ENCODE data around the gene TMEM255B.
"Not testable (repeated sequence)": the region's sequence is repeated elsewhere in the genome, so short reads cannot be mapped to it uniquely, and the experiment has no call there.

Gene TMEM255B

DNA sequence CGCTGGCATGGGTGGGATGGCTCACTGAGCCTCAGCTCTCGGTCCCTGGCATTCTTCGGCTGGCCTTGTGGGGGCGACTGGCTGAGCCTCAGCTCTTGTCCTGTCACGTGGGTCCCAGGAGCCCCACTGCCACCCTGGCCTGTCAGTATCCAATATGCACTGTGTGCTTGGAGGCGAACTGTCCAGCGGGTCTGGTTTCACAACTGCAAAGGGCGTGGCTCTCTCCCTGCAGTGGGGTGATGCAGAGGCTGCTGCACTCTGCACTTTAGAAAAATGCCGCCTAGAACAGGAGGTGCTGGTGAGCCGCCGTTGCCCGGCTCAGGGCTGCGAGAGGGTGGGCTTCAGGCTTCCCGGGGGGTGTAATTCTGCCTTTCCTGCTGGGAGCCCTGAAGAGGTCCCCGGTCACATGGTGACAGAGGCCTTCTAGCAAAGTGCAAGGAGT lies 17.0 kb upstream of the TMEM255B start:
- DNase-seq, result peak; percentile 43
- H3K27me3 Mint-ChIP-seq, result peaks cover 45% of the 10 kb centered on the region
- H3K27ac Mint-ChIP-seq, result no peak overlapping the region
- no peaks in the 10 kb centered on the region for H3K9me3 Mint-ChIP-seq
- H3K4me3 Mint-ChIP-seq, result no peak overlapping the region
- H3K4me1 Mint-ChIP-seq (ENCODE audit: low read depth), result peaks cover 21% of the 10 kb centered on the region
- H3K36me3 Mint-ChIP-seq (ENCODE audit: low read depth), result no peaks in the 10 kb centered on the region

DNA sequence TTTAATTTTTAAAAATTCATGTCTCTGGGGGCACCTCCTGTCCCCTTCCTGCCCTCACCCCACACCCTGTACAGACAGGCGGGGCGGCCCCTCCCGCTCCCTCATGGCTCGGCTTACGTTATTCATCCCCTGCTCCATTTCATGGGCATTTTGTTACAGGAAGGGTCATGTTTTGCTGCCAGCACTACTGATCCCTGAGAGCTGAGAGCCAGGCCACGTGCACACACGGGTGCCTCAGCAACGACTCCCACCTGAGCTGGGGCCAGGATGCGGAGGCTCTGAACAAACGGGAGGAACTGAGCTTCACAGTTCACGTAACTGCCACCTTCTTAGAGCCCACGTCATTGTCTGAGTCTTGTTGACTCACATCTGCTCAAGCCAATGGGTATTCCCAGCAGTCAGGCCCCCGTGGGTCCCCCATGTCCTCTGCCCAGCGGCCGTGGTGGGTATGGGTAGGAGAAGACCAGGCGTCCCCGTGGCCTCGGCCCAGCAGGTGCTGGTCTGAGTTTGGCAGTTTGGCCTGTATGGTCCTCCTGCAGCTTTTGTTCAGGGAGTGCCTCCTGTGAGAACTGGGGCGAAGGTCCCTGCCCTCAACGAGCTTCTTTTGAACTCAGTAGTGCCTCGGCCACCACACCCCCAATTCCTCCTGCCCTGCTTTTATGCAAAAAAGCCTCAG lies 16.4 kb upstream of the TMEM255B start:
- Mint-ChIP-seq H3K27ac (no peak overlapping the region), H3K36me3 (ENCODE audit: low read depth) (no peaks in the 10 kb centered on the region), H3K4me3 (peak overlapping the region; percentile 25), H3K4me1 (ENCODE audit: low read depth) (peaks cover 21% of the 10 kb centered on the region), H3K27me3 (peaks cover 45% of the 10 kb centered on the region), H3K9me3 (no peaks in the 10 kb centered on the region)
- DNase-seq, result no peak

DNA sequence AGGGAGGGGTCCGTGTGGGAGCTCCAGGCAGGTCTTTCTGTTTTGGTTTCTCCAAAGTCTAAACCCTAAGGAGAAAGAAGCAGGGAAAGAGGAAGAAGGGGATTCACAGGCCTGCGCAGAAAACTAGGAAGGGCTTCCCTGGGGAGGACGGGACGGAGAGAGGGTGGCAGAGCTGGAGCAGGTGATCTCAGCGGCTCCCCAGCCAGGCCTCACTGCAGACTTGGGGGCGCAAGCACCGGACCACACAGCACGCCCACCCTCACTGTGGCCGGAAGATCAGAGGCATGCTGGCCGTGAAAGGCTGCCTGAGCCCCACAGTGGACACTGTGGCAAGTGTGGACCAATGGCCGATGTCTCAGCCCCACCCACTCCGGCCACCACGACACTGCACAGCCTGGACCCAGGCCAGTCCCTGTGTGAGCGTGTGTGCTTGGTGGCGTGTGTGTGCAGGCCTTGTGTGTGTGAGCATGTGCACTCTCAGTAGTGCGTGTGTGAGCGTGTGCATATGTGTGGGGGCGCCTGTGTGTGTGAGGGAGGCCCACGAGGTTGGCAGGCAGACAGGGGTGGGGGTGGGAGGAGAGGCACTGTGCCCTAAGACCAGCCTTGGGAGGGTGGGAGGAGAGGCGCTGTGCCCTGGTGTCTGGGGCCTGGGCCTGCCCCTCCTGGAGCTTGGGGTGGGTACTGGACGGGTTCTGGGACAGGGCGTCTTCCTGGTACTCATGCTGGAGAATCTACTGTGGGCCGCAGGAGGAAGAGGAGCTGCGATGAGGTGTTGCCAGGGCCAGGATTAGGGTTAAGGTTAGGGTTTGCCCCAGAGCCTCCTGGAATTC lies 15.4 kb upstream of the TMEM255B start:
- no peak overlapping the region for H3K4me3 Mint-ChIP-seq
- H3K27ac Mint-ChIP-seq, result no peak overlapping the region
- H3K36me3 Mint-ChIP-seq (ENCODE audit: low read depth), result no peaks in the 10 kb centered on the region
- H3K9me3 Mint-ChIP-seq, result no peaks in the 10 kb centered on the region
- H3K4me1 Mint-ChIP-seq (ENCODE audit: low read depth), result peaks cover 21% of the 10 kb centered on the region
- no peak for DNase-seq
- peaks cover 45% of the 10 kb centered on the region for H3K27me3 Mint-ChIP-seq

DNA sequence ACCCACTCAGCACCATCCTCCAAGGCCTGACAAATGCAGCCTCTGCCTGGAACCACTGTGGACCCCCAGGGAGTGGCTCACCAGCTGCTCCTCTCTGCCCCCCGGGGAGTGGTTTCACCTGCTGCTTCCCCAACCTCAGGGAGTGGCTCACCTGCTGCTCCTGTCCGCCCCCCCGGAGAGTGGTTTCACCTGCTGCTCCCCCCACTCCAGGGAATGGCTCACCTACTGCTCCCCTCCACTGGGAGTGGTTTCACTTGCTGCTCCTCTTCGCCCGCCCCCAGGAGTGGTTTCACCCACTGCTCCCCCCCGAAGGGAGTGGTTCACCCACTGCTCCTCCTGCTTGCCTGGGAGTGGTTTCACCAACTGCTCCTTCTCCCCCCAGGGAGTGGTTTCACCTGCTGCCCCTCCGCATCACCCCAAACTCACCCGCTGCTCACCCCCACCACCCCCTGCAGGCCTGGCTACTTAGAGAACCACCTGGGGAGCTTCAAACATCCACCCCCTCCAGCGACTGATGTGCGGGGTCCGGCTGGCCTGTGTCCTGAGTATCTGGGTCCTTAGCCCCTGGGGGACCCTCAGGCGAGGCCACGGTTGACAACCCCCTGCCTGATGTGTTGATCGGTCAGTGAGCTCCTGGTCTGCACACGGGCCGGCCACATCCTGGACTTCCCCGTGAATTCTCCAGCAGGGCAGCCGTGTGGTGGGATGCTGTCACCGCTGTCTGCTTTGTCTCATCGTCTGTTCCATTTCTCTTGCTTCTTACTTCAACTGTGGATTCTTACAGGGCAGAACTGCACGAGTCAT lies 14.6 kb upstream of the TMEM255B start:
- Mint-ChIP-seq H3K27ac (no peak overlapping the region), H3K9me3 (no peaks in the 10 kb centered on the region), H3K27me3 (peaks cover 45% of the 10 kb centered on the region), H3K4me1 (ENCODE audit: low read depth) (peaks cover 21% of the 10 kb centered on the region), H3K4me3 (no peak overlapping the region), H3K36me3 (ENCODE audit: low read depth) (no peaks in the 10 kb centered on the region)
- no peak for DNase-seq

DNA sequence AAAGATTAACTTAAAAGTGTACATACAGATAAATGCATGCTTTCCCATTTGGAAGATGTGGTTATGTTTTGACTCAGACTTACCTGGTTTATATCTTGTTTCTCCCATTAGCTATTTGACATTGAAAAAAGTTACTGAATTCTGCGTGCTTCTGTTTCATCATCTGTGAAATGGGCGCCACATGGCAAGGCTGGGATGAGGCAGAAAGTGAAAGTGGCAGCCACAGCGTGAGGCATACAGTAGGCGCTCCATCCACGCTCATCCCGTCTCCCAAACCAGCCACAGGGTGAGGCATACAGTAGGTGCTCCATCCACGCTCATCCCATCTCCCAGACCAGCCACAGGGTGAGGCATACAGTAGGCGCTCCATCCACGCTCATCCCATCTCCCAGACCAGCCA lies 14.0 kb upstream of the TMEM255B start:
- no peaks in the 10 kb centered on the region for H3K36me3 Mint-ChIP-seq (ENCODE audit: low read depth)
- DNase-seq, result no peak
- peaks cover 38% of the 10 kb centered on the region for H3K27me3 Mint-ChIP-seq

DNA sequence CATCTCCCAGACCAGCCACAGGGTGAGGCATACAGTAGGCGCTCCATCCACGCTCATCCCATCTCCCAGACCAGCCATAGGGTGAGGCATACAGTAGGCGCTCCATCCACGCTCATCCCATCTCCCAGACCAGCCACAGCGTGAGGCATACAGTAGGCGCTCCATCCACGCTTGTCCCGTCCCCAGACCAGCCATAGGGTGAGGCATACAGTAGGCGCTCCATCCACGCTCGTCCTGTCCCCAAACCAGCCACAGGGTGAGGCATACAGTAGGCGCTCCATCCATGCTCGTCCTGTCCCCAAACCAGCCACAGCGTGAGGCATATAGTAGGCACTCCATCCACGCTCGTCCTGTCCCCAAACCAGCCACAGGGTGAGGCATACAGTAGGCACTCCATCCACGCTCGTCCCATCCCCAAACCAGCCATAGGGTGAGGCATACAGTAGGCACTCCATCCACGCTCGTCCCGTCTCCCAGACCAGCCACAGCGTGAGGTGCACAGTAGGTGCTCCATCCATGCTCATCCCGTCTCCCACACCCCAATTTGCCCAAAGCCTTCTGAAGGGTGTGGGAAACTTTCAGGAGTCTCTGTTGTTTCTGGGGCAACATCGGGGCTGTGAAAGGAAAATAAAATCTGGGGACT lies 13.4 kb upstream of the TMEM255B start:
- H3K27me3 Mint-ChIP-seq, result peaks cover 33% of the 10 kb centered on the region
- H3K4me3 Mint-ChIP-seq, DNase-seq: not testable (repeated sequence)

More for the DNA sequence above, 14.0 kb upstream of the TMEM255B start:
- Mint-ChIP-seq H3K4me3 (no peak overlapping the region), H3K27ac (no peak overlapping the region), H3K4me1 (ENCODE audit: low read depth) (peaks cover 21% of the 10 kb centered on the region), H3K9me3 (no peaks in the 10 kb centered on the region)

DNA sequence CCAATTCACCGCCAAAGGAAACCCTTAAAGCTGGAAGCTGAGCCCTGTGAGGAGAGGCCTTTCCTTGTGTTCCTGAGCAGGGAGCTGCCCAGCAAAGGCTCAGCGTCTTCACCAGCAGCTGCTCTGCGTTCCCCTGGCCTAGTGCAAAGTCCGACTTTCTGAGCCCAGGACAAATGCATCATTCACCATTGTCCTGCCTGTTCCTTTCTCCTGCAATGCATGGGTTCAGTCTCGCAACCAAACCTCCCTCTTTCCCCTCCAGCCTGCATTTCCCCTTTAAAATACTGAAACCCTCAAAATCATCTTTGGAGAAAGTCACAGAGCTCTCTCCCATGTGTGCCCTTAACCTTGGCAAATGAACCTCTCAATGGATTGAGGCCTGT lies 12.9 kb upstream of the TMEM255B start:
- no peak for DNase-seq
- Mint-ChIP-seq H3K27ac (no peak overlapping the region), H3K27me3 (peaks cover 27% of the 10 kb centered on the region), H3K4me3 (no peak overlapping the region), H3K9me3 (peaks cover 7% of the 10 kb centered on the region), H3K36me3 (ENCODE audit: low read depth) (no peaks in the 10 kb centered on the region), H3K4me1 (ENCODE audit: low read depth) (peaks cover 15% of the 10 kb centered on the region)

More for the DNA sequence above, 13.4 kb upstream of the TMEM255B start:
- not testable (repeated sequence) for H3K27ac Mint-ChIP-seq; H3K36me3 Mint-ChIP-seq (ENCODE audit: low read depth); H3K9me3 Mint-ChIP-seq
- H3K4me1 Mint-ChIP-seq (ENCODE audit: low read depth), result peaks cover 20% of the 10 kb centered on the region

DNA sequence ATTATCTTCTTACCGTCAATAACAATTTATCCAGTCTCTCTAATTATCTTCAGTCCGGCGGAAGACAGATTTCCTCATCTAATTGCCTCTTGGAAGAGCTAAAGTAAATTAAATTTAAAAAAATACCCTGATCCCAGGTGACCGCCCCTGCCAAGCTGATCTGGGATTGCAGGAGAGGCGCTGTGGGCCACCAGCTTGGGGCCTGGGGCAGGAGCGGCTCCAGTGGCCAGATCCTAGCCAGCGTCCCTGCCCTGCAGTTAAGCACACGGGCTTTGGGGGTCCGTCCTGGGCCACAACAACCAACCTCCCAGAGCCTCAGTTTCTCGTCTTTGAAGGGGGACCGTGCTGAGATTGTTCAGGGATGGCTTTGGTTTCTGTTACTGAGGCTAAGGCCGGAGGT lies 12.4 kb upstream of the TMEM255B start:
- no peak for DNase-seq
- H3K4me3 Mint-ChIP-seq, result no peak overlapping the region
- H3K27ac Mint-ChIP-seq, result no peak overlapping the region
- H3K9me3 Mint-ChIP-seq, result peaks cover 9% of the 10 kb centered on the region
- peaks cover 9% of the 10 kb centered on the region for H3K4me1 Mint-ChIP-seq (ENCODE audit: low read depth)
- peaks cover 23% of the 10 kb centered on the region for H3K27me3 Mint-ChIP-seq
- no peaks in the 10 kb centered on the region for H3K36me3 Mint-ChIP-seq (ENCODE audit: low read depth)

DNA sequence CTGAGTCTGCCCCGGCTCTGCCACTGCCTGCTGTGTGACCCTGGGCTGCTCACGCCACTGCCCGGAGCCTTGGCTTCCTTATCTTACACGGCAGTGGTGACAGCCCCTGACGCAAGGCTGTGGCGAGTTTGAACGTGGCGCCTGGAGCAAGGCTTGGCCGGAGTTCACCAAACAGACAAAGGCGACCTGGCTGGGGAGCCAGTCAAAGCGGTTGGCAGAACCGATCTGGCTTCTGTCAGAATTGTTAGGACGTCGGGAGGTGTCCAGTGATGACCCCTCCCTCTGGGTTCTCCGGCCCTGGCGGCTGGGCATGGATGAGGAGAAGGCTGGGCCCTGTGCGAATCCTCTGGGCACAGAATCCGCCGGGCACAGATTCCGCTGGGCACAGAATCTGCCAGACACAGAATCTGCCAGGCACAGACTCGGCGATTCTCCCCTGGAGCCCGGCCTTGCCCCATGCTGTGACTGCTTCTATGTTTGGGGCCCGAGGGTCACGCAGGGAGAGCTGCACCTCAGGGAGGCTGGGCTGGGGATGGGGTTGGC lies 11.7 kb upstream of the TMEM255B start:
- Mint-ChIP-seq H3K4me3 (no peak overlapping the region), H3K27ac (no peak overlapping the region), H3K4me1 (ENCODE audit: low read depth) (peaks cover 3% of the 10 kb centered on the region), H3K36me3 (ENCODE audit: low read depth) (no peaks in the 10 kb centered on the region), H3K9me3 (peaks cover 9% of the 10 kb centered on the region), H3K27me3 (peaks cover 16% of the 10 kb centered on the region)
- DNase-seq, result no peak

DNA sequence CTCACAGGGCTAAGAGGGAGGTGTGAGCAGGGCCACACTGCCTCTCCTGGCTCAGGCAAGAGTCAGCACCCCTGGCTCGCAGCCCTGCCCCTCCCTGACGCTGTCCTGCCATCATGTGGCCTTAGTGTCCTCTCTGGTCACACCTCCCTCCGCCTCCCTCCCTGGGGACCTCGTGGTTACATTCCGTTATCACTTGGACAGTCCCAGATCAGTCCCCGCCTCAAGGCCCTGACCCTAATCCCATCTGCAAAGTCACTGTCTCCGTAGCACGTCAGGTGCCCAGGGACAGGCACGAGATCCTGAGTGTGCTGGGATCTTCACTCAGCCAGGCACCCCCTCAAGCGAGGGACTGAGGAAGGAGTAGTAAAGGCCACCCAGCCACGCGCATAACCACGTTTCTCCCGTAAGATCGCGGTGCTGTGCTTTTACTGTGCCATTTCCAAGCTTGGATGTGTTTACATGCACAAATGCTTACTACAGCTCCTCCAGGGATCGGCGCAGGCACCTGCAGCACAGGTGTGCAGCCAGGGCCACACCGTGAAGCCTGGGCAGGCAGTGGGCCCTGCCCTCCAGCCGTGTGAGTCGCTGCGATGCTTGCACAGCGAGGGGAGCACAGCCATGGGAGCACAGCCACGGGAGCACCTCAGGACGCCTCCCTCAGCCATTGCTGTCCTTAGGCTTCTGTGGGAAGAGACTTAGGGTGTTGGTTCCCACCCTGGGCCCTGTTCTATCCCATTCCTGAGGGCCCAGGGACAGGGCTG lies 10.7 kb upstream of the TMEM255B start:
- peaks cover 8% of the 10 kb centered on the region for H3K27me3 Mint-ChIP-seq
- H3K36me3 Mint-ChIP-seq (ENCODE audit: low read depth), result no peaks in the 10 kb centered on the region
- H3K4me3 Mint-ChIP-seq, result no peak overlapping the region
- DNase-seq, result no peak
- H3K9me3 Mint-ChIP-seq, result peaks cover 9% of the 10 kb centered on the region
- H3K4me1 Mint-ChIP-seq (ENCODE audit: low read depth), result no peaks in the 10 kb centered on the region
- H3K27ac Mint-ChIP-seq, result no peak overlapping the region

DNA sequence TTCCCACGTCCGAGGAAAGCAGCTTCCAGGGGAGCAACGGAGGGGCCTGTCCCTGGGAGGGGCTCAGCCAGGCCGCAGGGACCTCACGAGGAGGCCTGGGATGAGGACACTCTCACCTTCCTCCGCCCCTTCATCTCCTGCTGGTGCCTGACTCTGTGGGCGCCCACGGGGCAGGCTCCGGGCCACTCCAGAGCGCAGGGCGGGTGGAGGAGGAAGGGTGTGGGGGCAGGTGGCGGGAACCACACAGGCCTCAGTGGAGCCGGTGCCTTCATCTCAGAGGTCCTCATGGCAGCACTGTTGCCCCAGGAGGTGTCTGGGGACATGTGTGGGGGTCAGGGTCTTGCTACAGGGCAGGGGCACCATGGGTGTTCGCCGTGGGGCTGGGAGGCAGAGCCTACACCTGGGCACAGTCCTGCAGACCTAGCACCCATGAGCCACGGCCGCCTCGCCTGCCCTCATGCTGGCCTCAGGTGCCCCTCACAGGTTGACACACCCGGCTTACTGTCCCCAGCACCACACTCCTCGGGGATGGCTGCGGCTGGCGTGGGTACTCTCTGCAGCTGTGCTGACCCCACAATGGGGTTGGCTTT lies 10.1 kb upstream of the TMEM255B start:
- Mint-ChIP-seq H3K4me3 (no peak overlapping the region), H3K4me1 (ENCODE audit: low read depth) (no peaks in the 10 kb centered on the region), H3K36me3 (ENCODE audit: low read depth) (no peaks in the 10 kb centered on the region), H3K9me3 (peaks cover 9% of the 10 kb centered on the region), H3K27me3 (peaks cover 4% of the 10 kb centered on the region), H3K27ac (no peak overlapping the region)
- no peak for DNase-seq

DNA sequence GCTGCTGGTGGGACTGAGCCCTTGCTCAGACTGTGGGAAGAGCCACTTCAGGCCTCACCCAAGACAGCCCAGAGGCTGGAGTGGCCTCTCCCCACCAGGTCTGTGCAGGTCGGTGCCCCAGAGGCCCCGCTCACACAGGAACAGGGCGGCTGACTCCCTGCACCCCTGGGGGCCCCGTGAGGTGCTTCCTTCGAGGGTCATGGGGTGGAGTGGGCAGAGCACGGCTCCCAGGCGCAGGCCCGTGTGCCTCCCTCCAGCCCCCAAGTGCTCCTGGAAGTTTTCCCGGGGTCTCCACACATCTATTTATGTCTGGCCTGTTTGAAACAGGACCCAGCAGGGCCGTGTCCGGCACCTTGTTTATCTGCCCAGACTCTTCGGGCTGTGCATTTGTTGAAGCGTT lies 9.5 kb upstream of the TMEM255B start:
- no peak overlapping the region for H3K27ac Mint-ChIP-seq
- no peak overlapping the region for H3K4me3 Mint-ChIP-seq
- DNase-seq, result no peak
- H3K27me3 Mint-ChIP-seq, result peaks cover 4% of the 10 kb centered on the region
- no peaks in the 10 kb centered on the region for H3K4me1 Mint-ChIP-seq (ENCODE audit: low read depth)
- H3K36me3 Mint-ChIP-seq (ENCODE audit: low read depth), result no peaks in the 10 kb centered on the region
- peaks cover 9% of the 10 kb centered on the region for H3K9me3 Mint-ChIP-seq

DNA sequence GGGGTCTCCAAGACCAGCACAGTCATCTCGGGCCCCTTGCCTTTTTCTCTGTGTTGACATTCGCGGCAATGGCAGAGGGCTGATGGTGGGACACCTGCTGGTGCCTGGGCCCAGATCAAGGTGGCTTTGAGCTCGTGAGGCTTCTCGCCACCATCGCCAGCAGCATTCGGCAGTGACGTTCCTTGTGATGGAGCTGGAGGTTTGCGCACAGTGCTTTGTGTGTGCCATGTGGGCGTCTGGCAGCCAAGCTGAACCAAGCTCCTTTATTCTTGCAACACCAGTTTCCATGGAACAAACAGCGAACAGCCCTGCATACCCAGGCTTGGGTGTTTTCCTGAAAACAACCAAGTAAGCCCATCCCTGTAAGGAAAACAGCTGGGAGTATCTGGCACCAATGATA lies 9.1 kb upstream of the TMEM255B start:
- DNase-seq, result no peak
- peaks cover under 1% of the 10 kb centered on the region for H3K27me3 Mint-ChIP-seq

More for the DNA sequence above, 9.1 kb upstream of the TMEM255B start:
- no peak overlapping the region for H3K4me3 Mint-ChIP-seq
- no peaks in the 10 kb centered on the region for H3K4me1 Mint-ChIP-seq (ENCODE audit: low read depth)
- peaks cover 9% of the 10 kb centered on the region for H3K9me3 Mint-ChIP-seq
- no peaks in the 10 kb centered on the region for H3K36me3 Mint-ChIP-seq (ENCODE audit: low read depth)
- no peak overlapping the region for H3K27ac Mint-ChIP-seq

All from activated T-cell treated with anti-CD3 and anti-CD28 coated beads, Interleukin-2, amount 50 U/mL, for 24 hours (primary cell).